PC-3 (cell line): Measurements from ENCODE around the gene OR10A5.

ENCODE experiments used
- EZH2 ChIP-seq: fragments of 300-600 bp; sonication (generic); IDR thresholded peaks from one replicate; pipeline ENCODE4 v1.6.1; 2017; ENCODE audit warnings: antibody characterized with exemption, mild to moderate bottlenecking, low read length; ENCODE audit not compliant: unreplicated experiment
- EZH2phosphoT487 ChIP-seq: fragments of 300-600 bp; sonication (generic); IDR thresholded peaks from 2 replicates; pipeline ENCODE4 v1.6.1; 2018; ENCODE audit warnings: mild to moderate bottlenecking, antibody characterized with exemption, low read length, borderline replicate concordance
- TF ChIP-seq, protein P1 (sequence below): fragments of 300-600 bp; sonication (generic); conservative IDR thresholded peaks from 2 replicates; pipeline ENCODE4 v1.5.1; 2017; ENCODE audit warnings: antibody characterized with exemption, low read depth, mild to moderate bottlenecking, low read length

DNA sequence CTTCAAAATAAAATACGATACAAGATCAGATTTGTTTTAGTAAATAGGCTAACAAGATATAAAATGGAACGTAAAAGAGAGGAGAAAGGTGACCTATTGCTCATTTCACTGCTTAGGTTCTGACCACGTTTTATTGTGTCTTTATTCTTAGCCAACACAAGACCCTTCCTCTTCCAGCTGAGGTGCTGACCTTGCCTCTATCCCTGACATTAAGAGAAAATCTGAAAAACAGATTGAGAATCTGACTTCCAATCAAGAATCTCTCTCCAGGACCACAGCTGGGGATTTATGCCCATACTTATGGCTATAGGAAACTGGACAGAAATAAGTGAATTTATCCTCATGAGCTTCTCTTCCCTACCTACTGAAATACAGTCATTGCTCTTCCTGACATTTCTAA, at the start of gene OR10A5:
- TF ChIP-seq, protein P1, sequence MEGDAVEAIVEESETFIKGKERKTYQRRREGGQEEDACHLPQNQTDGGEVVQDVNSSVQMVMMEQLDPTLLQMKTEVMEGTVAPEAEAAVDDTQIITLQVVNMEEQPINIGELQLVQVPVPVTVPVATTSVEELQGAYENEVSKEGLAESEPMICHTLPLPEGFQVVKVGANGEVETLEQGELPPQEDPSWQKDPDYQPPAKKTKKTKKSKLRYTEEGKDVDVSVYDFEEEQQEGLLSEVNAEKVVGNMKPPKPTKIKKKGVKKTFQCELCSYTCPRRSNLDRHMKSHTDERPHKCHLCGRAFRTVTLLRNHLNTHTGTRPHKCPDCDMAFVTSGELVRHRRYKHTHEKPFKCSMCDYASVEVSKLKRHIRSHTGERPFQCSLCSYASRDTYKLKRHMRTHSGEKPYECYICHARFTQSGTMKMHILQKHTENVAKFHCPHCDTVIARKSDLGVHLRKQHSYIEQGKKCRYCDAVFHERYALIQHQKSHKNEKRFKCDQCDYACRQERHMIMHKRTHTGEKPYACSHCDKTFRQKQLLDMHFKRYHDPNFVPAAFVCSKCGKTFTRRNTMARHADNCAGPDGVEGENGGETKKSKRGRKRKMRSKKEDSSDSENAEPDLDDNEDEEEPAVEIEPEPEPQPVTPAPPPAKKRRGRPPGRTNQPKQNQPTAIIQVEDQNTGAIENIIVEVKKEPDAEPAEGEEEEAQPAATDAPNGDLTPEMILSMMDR = no peak
- no peak for TF ChIP-seq EZH2phosphoT487
- no peak for TF ChIP-seq EZH2
